NCI-H1417 (cell line): Measurements from ENCODE around the gene TSPAN2.

Experiments
- DNase-seq, 3 experiments: peaks; one replicate each; lab custom pipeline; 2025; lab: John Stamatoyannopoulos, UW

The TSPAN2 gene

GRCh38 chr1:115074839-115075534 lies 14.3 kb downstream of the TSPAN2 start:
- DNase-seq = no peak

- no peak for DNase-seq
These were observed 15.8 kb downstream of the TSPAN2 start for GRCh38 chr1:115073298-115074087.

GRCh38 chr1:115071012-115071664 lies 18.2 kb downstream of the TSPAN2 start:
- no peak for DNase-seq

GRCh38 chr1:115069659-115070308 lies 19.5 kb downstream of the TSPAN2 start:
- DNase-seq = no peak

- no peak for DNase-seq
These were observed 20.3 kb downstream of the TSPAN2 start for GRCh38 chr1:115068826-115069585.

GRCh38 chr1:115067161-115067859 lies 22.0 kb downstream of the TSPAN2 start:
- no peak for DNase-seq

- no peak for DNase-seq
These were observed 24.3 kb downstream of the TSPAN2 start for GRCh38 chr1:115065021-115065420.

- no peak for DNase-seq
These were observed 24.8 kb downstream of the TSPAN2 start for GRCh38 chr1:115064461-115064860.

GRCh38 chr1:115063228-115063901 lies 25.9 kb downstream of the TSPAN2 start:
- DNase-seq = no peak

GRCh38 chr1:115062542-115063004 lies 26.7 kb downstream of the TSPAN2 start:
- DNase-seq = no peak

- DNase-seq = no peak
These were observed 28.8 kb downstream of the TSPAN2 start for GRCh38 chr1:115060501-115060900.

GRCh38 chr1:115059316-115059715 lies 30.0 kb downstream of the TSPAN2 start:
- DNase-seq = no peak

GRCh38 chr1:115057661-115058254 lies 31.5 kb downstream of the TSPAN2 start:
- DNase-seq = peak in 1 of 3 experiments; percentile 17

GRCh38 chr1:115056395-115056798 lies 32.9 kb downstream of the TSPAN2 start:
- no peak for DNase-seq

GRCh38 chr1:115052454-115053083 lies 36.7 kb downstream of the TSPAN2 start:
- peak; percentile 43 to 79 (median 77) for DNase-seq

GRCh38 chr1:115051850-115052249 lies 37.5 kb downstream of the TSPAN2 start:
- DNase-seq = no peak

- DNase-seq = no peak
These were observed 42.6 kb downstream of the TSPAN2 start for GRCh38 chr1:115046751-115047150.

GRCh38 chr1:115041654-115042053 lies 47.6 kb downstream of the TSPAN2 start:
- DNase-seq = peak in 1 of 3 experiments; percentile 10

GRCh38 chr1:115040501-115040900 lies 48.8 kb downstream of the TSPAN2 start:
- DNase-seq = no peak
